ENCODE data around the gene IL1RAP. TPM values are rescaled to one million over a fixed set of nuclear protein-coding genes. Genes with fewer than 3 reads are reported as not detected.

Gene IL1RAP
- total and polyA plus RNA-seq, 2 experiments from 2014 or later: 3.6 to 5.0 TPM

DNA sequence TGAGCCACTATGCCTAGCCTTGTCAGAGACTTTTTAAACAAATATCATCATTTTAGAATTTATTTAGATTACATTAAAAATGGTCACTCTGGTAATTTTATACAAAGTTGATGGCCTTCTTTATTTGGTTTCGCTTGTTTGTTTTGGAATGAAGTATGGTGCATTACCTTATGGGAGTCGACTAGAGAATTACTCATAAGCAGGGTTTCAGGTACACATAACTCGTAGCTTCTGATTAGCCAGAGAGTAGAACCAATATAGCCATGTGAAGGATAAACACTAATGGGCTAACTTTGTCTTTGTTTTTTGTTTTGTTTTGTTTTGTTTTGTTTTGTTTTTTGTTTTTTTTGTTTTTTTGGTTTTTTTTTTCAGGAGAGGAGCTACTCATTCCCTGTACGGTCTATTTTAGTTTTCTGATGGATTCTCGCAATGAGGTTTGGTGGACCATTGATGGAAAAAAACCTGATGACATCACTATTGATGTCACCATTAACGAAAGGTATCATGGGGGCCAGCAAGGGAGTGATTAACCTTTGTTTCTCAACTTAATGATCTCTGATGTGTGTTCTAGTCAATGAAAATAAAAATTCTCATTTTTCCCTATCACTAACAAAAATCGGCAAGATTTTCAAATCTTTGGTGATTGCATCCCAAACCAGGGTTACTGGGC, 113.2 kb downstream of the IL1RAP start:
- H3K27ac ChIP-seq (ENCODE audit: low read depth): no peak overlapping the region
- no peaks in the 10 kb centered on the region for H3K36me3 Mint-ChIP-seq (ENCODE audit: low read depth)
- H3K27me3 Mint-ChIP-seq (ENCODE audit: insufficient read depth, low read depth, poor library complexity): no peaks in the 10 kb centered on the region
- no peak overlapping the region for H3K27ac Mint-ChIP-seq
- H3K4me3 ChIP-seq: no peak overlapping the region
- H3K36me3 ChIP-seq (ENCODE audit: insufficient read depth): no peaks in the 10 kb centered on the region
- no peak overlapping the region for H3K4me3 Mint-ChIP-seq
- H3K9me3 Mint-ChIP-seq: no peaks in the 10 kb centered on the region
- no peak for TF ChIP-seq STAT1 (IDR thresholded peaks at IDR 0.05; ENCODE audit: unreplicated experiment)
- no peak for TF ChIP-seq REST (IDR thresholded peaks at IDR 0.05; ENCODE audit: unreplicated experiment)
- TF ChIP-seq POLR2AphosphoS5 (IDR thresholded peaks at IDR 0.05; ENCODE audit: low read depth): no peak
- no peak for TF ChIP-seq NANOG (IDR thresholded peaks at IDR 0.05; ENCODE audit: borderline replicate concordance)
- TF ChIP-seq EZH2phosphoT487 (IDR thresholded peaks at IDR 0.05; ENCODE audit: unreplicated experiment): no peak
- no peak for TF ChIP-seq ZNF331 (CRISPR knock-in tag; IDR thresholded peaks at IDR 0.05; ENCODE audit: low read depth)
- no peak for TF ChIP-seq ZNF462 (CRISPR knock-in tag; IDR thresholded peaks at IDR 0.05)
- no peak for TF ChIP-seq CTCF (conservative IDR thresholded peaks at IDR 0.05; ENCODE audit: low read depth in 2 of 2)
- TF ChIP-seq EZH2 (IDR thresholded peaks at IDR 0.05; ENCODE audit: low read depth, unreplicated experiment): no peak
- TF ChIP-seq JUNB (IDR thresholded peaks at IDR 0.05; ENCODE audit: unreplicated experiment): no peak
- no peak for TF ChIP-seq ZNF114 (CRISPR knock-in tag; IDR thresholded peaks at IDR 0.05)
- no peak for TF ChIP-seq CREB1 (CRISPR knock-in tag; IDR thresholded peaks at IDR 0.05; ENCODE audit: low read depth)
- no peak for TF ChIP-seq ETS1 (IDR thresholded peaks at IDR 0.05)
- peaks cover 3% of the 10 kb centered on the region; the same call in 2 of the 3 replicates for H3K4me1 Mint-ChIP-seq
- DNase-seq (ENCODE audit: low spot score) (no peak), ATAC-seq (no peak)
- no peaks in the 10 kb centered on the region for H3K27me3 ChIP-seq (ENCODE audit: insufficient read depth)
- H3K4me1 ChIP-seq (ENCODE audit: insufficient read depth): peaks cover 3% of the 10 kb centered on the region; the same call in 1 of the 2 replicates
- H3F3A ChIP-seq (replicated peaks; ENCODE audit: low read depth): no peaks in the 10 kb centered on the region
- H3K4me2 ChIP-seq: no peak overlapping the region
- 0 out of 2 replicates have a peak, but pooled peaks cover 3% of the 10 kb centered on the region for H3K9me2 ChIP-seq (ENCODE audit: insufficient read depth)
- no peaks in the 10 kb centered on the region for H3K79me2 ChIP-seq (replicated peaks; ENCODE audit: insufficient read depth)
- no peaks in the 10 kb centered on the region for H4K20me1 ChIP-seq (replicated peaks; ENCODE audit: insufficient read depth)
- H2AFZ ChIP-seq: no peak overlapping the region
